Lung (tissue), 12 donors: ENCODE measurements around the gene NCOA3. TPM values are rescaled to one million over a fixed set of nuclear protein-coding genes. Genes with fewer than 3 reads are reported as not detected.

ENCODE experiments used
- ATAC-seq: fragments of 200-7000 bp; cut with Tn5 transposase; one replicate; pipeline ENCODE4 v1.9.1; 2020; ENCODE audit warnings: moderate number of reproducible peaks; ENCODE audit not compliant: insufficient read depth, low FRiP score
- DNase-seq, 3 donors: peaks; one replicate each; pipeline ENCODE4 v3.0.0-alpha.2; 2013 to 2017
- H3K27ac ChIP-seq, 2 donors: one replicate each; pipeline ENCODE4 v1.5.1; 2013; ENCODE audit warnings: mild to moderate bottlenecking in 2 of 2, moderate library complexity in 2 of 2, control low read depth in 1 of 2, inconsistent platforms in 1 of 2, low read depth in 1 of 2, low read length in 1 of 2
- H3K27me3 ChIP-seq, 3 donors: one replicate each; pipeline ENCODE4 v1.5.1; 2013; ENCODE audit warnings: low read length in 2 of 3; ENCODE audit not compliant: control insufficient read depth in 3 of 3, insufficient read depth in 3 of 3
- H3K36me3 ChIP-seq, 4 donors: one replicate each; pipeline ENCODE4 v1.5.1; 2013; ENCODE audit warnings: low read length in 4 of 4, mild to moderate bottlenecking in 1 of 4, moderate library complexity in 1 of 4; ENCODE audit not compliant: control insufficient read depth in 4 of 4, insufficient read depth in 4 of 4
- H3K4me1 ChIP-seq, 5 donors: one replicate each; pipeline ENCODE4 v1.5.1; 2013; ENCODE audit warnings: low read length in 5 of 5, mild to moderate bottlenecking in 2 of 5, moderate library complexity in 1 of 5; ENCODE audit not compliant: control insufficient read depth in 5 of 5, insufficient read depth in 5 of 5
- H3K4me3 ChIP-seq: one replicate; pipeline ENCODE4 v1.5.1; 2013; ENCODE audit warnings: mild to moderate bottlenecking, control low read depth, moderate library complexity
- H3K9ac ChIP-seq, 2 donors: one replicate each; pipeline ENCODE4 v1.5.1; 2013; ENCODE audit warnings: low read length in 2 of 2, control low read depth in 1 of 2; ENCODE audit not compliant: insufficient read depth in 1 of 2
- H3K9me3 ChIP-seq, 4 donors: one replicate each; pipeline ENCODE4 v1.5.1; 2013; ENCODE audit warnings: low read length in 3 of 4, mild to moderate bottlenecking in 1 of 4, moderate library complexity in 1 of 4; ENCODE audit not compliant: control insufficient read depth in 4 of 4, insufficient read depth in 3 of 4
- WGBS, 2 donors: extraction: QIAGEN DNeasy Blood & Tissue Kit; methylation state at CpG; one replicate each; pipeline ENCODE4 v1.1.7; 2013; 5-methylcytosine and 5-hydroxymethylcytosine counted together
- polyA plus RNA-seq, 2 donors: library from polyadenylated mRNA; stranded (reverse); fragments of 200-250 nt; gene quantifications; one replicate each; pipeline ENCODE4 v1.2.1, GENCODE V29; 2013
- total RNA-seq, 2 donors: library from RNA; depleted of rRNA in 1 of 2; stranded (reverse); fragments of >200 nt in 1 of 2; gene quantifications; one replicate each; pipeline ENCODE4 v1.2.1, GENCODE V29; 2014 to 2021
- TF ChIP-seq, protein P1 (sequence below): IDR thresholded peaks from 2 replicates; pipeline ENCODE4 v1.5.1; 2012; ENCODE audit warnings: mild to moderate bottlenecking; ENCODE audit errors: control extremely low read depth, extremely low read depth
- donor health status: control.
- donor health status: control.
- donor health status: Bipolar disorder and iron deficiency.
- donor health status: healthy.
- donor health status: DM: yes; HTN: yes; CAD: no.

Gene NCOA3
- total and polyA plus RNA-seq, 4 donors = 5.5 to 69.4 (median 22.6) TPM

DNA sequence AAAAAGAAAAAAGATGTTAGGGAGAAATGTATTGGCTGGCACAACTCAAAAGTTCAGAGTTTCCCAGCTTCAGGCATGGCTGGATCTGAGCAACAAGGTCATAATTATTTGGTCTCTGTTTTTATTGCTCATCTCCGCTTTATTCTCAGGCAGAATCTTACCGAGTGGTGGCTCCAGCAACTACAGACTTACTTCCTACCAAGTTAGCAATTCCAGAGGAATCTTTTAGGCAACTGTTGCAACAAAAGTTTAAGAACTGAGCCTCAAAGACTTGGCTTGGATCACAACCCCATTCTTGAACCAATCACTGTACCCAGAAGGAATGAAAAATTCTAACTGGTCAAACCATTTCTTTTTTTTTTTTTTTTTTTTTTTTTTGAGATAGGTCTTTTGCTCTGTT lies 35.5 kb upstream of the NCOA3 start:
- DNase-seq = no peak
- WGBS, 2 donors = 90 to 98% methylated on average over 2 of the region's 2 CpGs

DNA sequence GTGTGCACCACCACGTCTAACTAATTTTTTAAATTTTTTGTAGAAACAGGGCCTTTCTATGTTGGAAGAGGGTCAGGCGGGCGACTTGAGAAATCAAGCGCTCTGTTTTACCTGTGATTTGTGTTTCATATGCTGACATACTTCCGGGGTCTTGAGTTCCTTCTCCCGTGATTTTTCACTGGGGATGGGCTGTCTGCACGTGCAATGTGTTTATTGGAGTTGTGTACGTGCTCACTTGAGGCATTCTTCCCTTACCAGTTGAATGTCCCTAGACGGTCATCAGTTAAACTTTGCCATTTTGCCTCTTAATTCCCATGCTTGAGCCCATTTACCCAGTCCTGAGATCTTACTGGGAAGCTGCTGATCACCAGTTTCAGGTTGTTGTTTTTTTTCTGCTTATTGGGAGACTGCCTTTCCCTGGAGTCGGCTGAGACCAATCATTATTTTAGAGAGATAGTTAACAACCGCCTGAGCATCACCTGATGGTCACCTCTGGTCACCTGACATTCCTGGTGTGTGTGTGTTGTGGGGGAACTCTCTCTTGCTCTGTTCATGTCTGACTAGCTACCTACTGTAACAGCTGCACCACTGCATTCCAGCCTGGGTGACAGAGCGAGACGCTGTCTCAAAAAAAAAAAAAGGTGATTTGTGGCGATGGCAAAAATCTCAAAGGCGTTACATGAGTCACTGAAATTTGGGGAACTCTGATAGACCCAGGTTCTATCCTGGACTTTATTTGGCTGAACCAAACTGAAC lies 34.8 kb upstream of the NCOA3 start:
- no peak for DNase-seq
- 94% methylated on average over 15 of the region's 15 CpGs for WGBS, 2 donors

More for the DNA sequence above, 35.5 kb upstream of the NCOA3 start:
- Histone ChIP-seq H3K36me3 (no peaks in the 10 kb centered on the region), H3K4me1 (peaks cover 2 to 13% (median 9%) of the 10 kb centered on the region in 5 donors), H3K9ac (no peak overlapping the region), H3K27me3 (no peaks in the 10 kb centered on the region), H3K27ac (no peak overlapping the region), H3K4me3 (no peak overlapping the region), H3K9me3 (no peaks in the 10 kb centered on the region)
- TF ChIP-seq, protein P1, sequence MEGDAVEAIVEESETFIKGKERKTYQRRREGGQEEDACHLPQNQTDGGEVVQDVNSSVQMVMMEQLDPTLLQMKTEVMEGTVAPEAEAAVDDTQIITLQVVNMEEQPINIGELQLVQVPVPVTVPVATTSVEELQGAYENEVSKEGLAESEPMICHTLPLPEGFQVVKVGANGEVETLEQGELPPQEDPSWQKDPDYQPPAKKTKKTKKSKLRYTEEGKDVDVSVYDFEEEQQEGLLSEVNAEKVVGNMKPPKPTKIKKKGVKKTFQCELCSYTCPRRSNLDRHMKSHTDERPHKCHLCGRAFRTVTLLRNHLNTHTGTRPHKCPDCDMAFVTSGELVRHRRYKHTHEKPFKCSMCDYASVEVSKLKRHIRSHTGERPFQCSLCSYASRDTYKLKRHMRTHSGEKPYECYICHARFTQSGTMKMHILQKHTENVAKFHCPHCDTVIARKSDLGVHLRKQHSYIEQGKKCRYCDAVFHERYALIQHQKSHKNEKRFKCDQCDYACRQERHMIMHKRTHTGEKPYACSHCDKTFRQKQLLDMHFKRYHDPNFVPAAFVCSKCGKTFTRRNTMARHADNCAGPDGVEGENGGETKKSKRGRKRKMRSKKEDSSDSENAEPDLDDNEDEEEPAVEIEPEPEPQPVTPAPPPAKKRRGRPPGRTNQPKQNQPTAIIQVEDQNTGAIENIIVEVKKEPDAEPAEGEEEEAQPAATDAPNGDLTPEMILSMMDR = no peak
- no peak for ATAC-seq

DNA sequence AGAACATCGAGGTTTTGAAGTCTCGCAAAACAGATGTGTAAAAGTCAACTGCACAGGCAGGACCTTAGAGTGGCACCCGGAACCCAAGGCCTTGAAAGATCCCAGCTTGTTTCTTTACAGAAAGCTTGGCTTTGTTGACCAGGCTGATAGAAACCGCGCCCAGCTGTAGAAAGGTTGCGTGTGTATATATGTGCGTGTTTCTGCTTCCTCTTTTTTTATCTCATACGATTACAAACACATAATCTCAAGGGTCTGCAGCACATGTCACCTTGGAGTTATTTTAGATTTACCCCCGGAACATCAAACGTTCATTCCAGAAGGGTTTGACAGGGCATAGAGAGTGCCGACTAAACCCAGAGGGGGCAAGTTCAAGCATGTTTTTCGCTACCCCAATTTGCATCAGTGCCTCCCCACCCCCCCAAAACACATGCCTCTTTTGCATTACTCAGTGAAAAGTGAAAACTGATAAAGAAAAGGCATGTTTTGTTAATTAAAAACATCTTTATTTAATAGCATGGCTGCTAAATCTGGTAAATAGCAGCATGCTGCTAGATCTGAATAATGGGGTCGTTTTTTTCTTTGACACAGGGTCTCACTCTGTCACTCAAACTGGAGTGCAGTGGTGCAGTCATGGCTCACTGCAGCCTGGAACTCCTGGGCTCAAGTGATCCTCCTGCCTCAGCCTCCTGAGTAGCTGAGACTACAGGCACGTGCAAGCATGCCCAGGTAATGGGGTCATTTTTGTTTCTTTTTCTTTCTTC lies 33.2 kb upstream of the NCOA3 start:
- Histone ChIP-seq H3K9ac (no peak overlapping the region), H3K36me3 (no peaks in the 10 kb centered on the region), H3K27ac (no peak overlapping the region), H3K4me3 (no peak overlapping the region), H3K27me3 (no peaks in the 10 kb centered on the region), H3K4me1 (peaks cover 2 to 13% (median 9%) of the 10 kb centered on the region in 5 donors), H3K9me3 (no peaks in the 10 kb centered on the region)
- ATAC-seq (no peak), DNase-seq (peak in 2 of 3 donors; percentile 38 to 41)
- TF ChIP-seq, protein P1 = no peak
- 50 to 58% methylated on average over 14 of the region's 14 CpGs for WGBS, 2 donors

More for the DNA sequence above, 34.8 kb upstream of the NCOA3 start:
- H3K27ac ChIP-seq = no peak overlapping the region
- no peaks in the 10 kb centered on the region for H3K27me3 ChIP-seq
- no peaks in the 10 kb centered on the region for H3K36me3 ChIP-seq
- TF ChIP-seq, protein P1 = no peak
- peaks cover 2 to 13% (median 9%) of the 10 kb centered on the region in 5 donors for H3K4me1 ChIP-seq
- no peak overlapping the region for H3K9ac ChIP-seq
- ATAC-seq = no peak
- H3K4me3 ChIP-seq = no peak overlapping the region
- no peaks in the 10 kb centered on the region for H3K9me3 ChIP-seq
